OCI-M2 (cell line): ENCODE results near the gene CCR3.

ENCODE experiments used
- DNase-seq: peaks from one replicate; lab custom pipeline; 2025; ENCODE audit not compliant: unreplicated experiment; lab: John Stamatoyannopoulos, UW

The CCR3 gene

DNA sequence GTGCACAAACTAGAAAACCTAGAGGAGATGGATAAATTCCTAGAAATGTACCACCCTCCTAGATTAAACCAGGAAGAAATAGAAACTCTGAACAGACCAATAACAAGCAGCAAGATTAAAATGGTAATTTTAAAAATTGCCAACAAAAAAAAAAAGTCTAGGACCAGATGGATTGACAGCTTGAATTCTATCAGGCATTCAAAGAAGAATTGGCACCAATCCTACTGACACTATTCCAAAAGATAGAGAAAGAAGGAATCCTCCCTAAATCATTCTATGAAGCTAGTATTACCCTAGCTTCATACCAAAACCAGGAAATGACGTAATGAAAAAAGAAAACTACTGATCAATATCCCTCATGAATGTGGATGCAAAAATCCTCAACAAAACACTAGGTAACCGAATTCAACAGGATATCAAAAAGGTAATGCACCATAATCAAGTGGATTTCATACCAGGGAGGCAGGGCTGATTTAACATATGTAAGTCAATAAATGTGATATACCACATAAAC is 24.0 kb upstream of the CCR3 start:
- no peak for DNase-seq

DNA sequence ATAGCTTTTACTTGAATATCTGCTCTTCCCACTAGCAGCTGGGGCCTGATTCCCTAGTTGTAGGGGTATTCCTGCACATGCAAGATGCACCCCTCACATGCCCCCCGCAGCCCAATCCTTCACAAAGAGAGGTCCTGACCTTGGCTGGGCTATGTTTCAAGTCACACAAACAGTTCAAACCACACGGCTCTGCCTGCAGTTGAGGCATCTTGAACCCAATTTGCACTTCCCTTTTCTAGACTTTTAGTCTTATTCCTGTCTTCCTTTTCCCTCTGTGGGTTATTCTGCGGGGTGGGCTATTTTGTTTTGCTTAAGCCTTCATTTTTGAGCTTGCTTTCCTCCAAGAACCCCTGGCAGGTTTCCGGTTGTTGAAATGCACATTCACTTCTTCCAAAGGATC is 20.9 kb upstream of the CCR3 start:
- no peak for DNase-seq

- DNase-seq, result no peak
Observed at GRCh38 chr3:46221938-46222337, 20.3 kb upstream of the CCR3 start.

DNA sequence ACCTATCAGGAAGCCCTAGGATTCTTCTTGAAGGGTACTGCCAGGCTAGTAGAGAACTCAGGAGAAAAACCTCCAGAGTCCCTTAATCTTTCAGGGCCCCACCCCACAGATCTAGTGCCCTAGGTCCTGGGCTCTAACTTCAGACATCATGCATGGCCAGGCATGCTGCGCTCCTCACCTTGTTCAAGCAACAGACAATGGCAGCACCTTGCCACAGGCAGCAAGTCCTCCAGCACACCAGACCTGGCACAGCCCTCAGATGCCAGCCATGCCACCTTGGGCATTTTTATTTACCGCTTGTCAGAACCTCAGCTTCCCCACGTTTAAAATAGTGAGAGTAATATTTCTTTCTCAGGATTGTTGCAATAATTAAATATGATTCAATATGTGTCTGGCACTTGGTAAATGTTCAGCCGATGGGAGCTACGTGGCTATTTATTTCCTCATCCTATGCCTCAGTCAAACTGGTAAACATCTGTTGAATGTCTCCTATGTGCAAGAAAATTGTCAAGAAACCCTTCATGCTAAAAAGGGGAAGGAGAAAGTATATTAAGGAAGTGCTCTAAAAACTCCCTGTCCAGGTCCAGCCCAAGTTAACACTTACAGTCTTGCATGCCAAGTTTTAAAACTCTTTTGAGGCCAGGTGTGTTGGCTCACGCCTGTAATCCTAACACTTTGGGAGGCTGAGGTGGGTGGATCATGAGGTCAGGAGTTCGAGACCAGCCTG is 19.7 kb upstream of the CCR3 start:
- DNase-seq, result no peak

DNA sequence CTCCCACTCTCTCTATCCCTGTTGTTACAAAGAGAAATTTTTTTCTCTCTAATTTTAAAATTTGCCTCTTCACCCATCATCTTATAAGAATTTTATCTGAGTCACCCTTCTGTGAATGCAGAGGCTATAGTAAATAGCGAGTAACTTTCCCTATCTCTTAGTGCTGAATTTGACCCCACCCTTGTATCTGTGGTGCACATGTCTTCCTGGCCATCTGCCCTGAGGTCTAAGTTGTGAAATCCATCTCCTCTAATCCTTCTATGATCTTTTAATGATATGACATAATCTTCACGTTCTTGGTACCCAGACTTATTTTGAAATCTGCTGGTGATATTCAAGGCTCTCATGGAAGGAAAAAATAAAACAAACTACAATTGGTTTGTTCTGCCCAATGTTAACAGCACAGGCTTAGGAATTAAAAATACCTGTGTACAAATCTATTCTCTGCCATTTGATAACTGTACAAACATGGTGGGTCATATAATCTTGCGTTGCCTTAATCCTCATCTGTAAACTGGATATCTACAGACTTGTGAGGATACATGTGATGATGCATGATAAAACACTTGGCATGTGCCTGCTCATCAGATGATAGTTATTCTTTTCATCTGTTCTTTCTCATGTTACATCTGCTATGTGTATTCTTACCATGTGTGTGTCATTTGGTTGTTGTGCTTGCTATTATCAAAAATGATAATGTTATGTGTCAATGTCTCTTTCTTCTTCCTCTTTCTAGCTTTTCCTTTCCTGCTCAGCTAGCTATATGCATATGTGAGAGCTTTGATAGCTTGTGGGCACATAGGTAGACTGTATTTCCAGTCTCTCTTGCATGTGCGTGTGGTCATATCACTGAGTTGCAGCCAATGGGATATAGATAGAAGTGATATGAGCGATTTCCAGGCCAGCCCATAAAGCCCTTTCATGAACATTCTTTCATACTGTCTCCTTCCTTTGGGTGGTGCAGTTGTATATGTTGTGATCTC is 13.7 kb upstream of the CCR3 start:
- no peak for DNase-seq

DNA sequence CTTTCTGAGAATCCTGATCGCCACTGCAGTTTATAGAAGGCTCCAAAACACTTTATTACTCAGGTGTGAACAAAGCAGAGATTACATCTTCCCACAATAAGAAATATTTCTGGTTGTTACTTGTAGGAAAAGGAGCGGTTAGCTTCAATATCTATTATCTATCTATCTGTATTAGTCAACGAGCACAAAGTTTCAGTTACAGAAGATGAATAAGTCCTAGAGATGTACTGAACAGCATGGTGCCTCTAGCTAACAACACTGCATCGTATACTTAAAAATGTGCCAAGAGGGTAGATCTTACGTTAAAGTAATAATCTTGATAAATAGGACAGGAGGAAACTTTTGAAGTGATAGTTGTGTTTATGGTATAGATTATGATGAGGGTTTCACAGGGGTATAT is 10.9 kb upstream of the CCR3 start:
- no peak for DNase-seq

- DNase-seq, result no peak
Observed at GRCh38 chr3:46233194-46233593, 9.1 kb upstream of the CCR3 start.

DNA sequence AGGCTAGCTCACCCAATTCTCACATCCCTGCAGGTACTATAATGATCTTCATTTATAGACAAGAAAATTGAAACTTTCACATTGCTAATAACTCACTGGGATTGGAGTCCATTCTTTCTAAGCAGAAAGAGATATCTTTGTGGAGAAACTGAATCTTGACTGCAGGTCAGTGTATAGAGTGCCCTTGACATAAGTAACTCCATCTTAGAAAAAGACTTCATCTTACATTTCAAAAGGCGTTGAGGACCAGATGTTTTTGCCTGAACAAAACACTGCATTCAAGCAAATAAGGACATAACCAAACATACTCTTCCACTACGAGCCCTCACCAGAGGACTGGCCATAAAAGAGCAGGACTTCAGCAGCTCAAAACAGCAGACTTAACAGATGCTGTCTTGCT is 6.8 kb upstream of the CCR3 start:
- no peak for DNase-seq

- no peak for DNase-seq
Observed at GRCh38 chr3:46236294-46237054, 5.8 kb upstream of the CCR3 start.

GRCh38 chr3:46238386-46238785 is 3.9 kb upstream of the CCR3 start:
- no peak for DNase-seq

DNA sequence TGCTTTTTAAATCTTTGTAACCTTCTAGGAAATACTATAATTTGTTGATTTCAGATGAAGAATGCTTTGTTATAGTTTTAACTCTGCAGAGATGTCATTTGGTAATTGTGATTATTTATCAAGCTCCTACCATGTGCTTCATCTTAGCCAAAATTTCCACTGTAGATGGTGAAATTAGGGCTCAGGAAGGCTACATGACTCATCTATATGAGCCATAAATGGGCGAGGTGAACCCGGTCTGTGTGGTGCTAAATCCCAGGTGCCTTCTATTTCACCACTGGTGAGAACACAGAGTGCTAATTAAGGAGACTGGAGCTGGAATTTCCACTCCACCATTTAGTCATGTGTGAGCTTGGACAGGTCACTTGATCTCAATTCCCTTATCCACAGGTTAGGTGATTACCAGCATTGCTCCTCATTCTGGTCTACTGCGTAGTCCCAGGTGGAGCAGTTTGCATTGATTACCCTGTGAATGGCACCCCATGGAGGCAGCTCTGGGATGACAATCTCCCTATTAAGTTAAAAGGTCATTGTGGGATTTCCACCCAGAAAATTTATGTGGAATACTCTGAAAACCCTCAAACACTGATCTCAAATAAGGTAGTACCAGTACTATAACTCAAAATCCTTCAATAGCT is 2.8 kb upstream of the CCR3 start:
- no peak for DNase-seq

GRCh38 chr3:46239952-46240351 is 2.3 kb upstream of the CCR3 start:
- no peak for DNase-seq

DNA sequence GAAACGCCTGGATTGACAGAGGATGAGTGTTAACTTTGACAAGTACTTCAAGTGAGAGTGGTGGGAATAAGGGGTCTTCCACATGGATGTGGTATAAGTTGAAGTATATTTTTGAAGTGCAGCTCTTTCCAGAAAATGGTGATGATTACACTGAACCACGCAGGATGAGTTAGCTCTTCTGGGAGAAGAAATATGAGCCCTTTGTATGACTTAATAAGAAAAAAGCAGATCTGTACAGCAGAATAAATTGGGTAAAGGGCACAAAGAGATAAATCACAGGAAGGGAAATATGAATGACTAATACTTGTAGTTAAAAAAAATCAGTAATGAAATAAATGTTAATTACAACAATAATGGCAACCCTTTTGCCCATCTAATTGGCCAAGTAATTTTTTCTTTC is 1.3 kb downstream of the CCR3 start:
- DNase-seq, result no peak

GRCh38 chr3:46245146-46245545 is 2.9 kb downstream of the CCR3 start:
- no peak for DNase-seq

- DNase-seq, result no peak
Observed at GRCh38 chr3:46252980-46253379, 10.7 kb downstream of the CCR3 start.

GRCh38 chr3:46258525-46258924 is 16.3 kb downstream of the CCR3 start:
- DNase-seq, result no peak

DNA sequence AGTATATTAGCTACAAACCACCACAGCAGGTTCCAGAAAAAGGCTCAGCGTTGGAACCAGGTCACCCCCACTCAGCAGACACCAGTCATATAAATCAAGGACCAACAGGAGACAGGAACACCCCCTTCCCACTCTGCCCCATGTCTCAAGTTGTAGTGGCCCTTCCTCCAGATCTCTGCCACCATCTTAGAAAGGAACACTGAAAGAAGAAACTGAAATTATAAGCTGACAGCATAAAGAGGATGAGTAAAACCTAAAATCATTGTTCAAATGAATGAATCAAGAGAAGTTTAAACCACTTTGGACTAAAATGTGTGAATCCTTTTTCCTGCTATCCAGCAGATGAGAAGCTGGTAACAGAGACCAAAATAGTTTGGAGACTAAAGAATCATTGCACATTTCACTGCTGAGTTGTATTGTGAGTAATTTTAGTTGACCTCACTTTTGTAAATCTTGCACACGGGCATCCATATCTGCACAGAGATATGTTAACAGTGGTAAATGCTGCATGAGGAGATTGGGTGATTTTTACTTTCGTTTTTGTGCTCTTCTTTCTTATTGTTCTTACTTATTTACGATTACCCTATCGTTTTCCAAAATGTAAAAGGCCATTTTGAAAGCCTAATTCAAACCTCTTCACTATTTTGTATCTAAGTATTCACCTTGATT is 19.8 kb downstream of the CCR3 start:
- no peak for DNase-seq

DNA sequence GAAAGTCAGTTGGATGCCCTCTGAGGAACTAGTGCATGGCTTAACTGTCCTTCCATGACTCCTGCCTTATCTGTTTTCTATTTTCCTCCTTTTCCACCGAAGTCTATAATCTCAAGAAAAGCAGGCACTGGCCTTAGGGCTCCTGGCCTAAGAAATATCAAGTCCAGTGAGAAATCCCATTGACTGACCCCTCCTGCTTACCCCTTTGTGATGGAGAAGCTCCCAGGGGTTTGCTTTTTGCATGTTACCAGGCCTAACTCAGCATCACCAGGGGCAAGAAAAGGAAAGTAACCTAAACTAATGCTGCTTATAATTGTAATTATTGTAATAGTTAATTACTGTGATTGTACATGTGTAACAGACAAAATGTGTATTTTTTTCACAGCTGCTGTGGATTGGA is 21.7 kb downstream of the CCR3 start:
- no peak for DNase-seq

GRCh38 chr3:46266598-46266997 is 24.3 kb downstream of the CCR3 start:
- no peak for DNase-seq

GRCh38 chr3:46269556-46269955 is 27.3 kb downstream of the CCR3 start:
- DNase-seq, result no peak
